SIG-M5 (cell line): ENCODE data around the gene PTGS1.
"Not testable (repeated sequence)": the region's sequence is repeated elsewhere in the genome, so short reads cannot be mapped to it uniquely, and the experiment has no call there.

Experiments
- DNase-seq: peaks from one replicate; lab custom pipeline; 2025; lab: John Stamatoyannopoulos, UW

PTGS1 gene

GRCh38 chr9:122370869-122371755 lies at the start of gene PTGS1:
TSS of gene PTGS1 (plus strand) at chr9:122371024. CDS start at chr9:122371085, 61 bp downstream.
- no peak for DNase-seq

GRCh38 chr9:122322553-122322952 lies 48.3 kb upstream of the PTGS1 start:
- no peak for DNase-seq

GRCh38 chr9:122324665-122325064 lies 46.2 kb upstream of the PTGS1 start:
- DNase-seq, result not testable (repeated sequence)

GRCh38 chr9:122325124-122325523 lies 45.7 kb upstream of the PTGS1 start:
- DNase-seq, result no peak

GRCh38 chr9:122327175-122327574 lies 43.6 kb upstream of the PTGS1 start:
- DNase-seq, result no peak

GRCh38 chr9:122329597-122329996 lies 41.2 kb upstream of the PTGS1 start:
- DNase-seq, result no peak

- not testable (repeated sequence) for DNase-seq
These were observed 40.4 kb upstream of the PTGS1 start for GRCh38 chr9:122330466-122330865.

- no peak for DNase-seq
These were observed 39.3 kb upstream of the PTGS1 start for GRCh38 chr9:122331523-122331927.

- DNase-seq, result no peak
These were observed 38.7 kb upstream of the PTGS1 start for GRCh38 chr9:122332083-122332482.

- no peak for DNase-seq
These were observed 38.2 kb upstream of the PTGS1 start for GRCh38 chr9:122332644-122333043.

GRCh38 chr9:122333169-122333808 lies 37.5 kb upstream of the PTGS1 start:
- DNase-seq, result no peak

- no peak for DNase-seq
These were observed 35.9 kb upstream of the PTGS1 start for GRCh38 chr9:122334916-122335315.

- DNase-seq, result no peak
These were observed 34.6 kb upstream of the PTGS1 start for GRCh38 chr9:122336189-122336588.

- DNase-seq, result no peak
These were observed 33.8 kb upstream of the PTGS1 start for GRCh38 chr9:122336866-122337555.

GRCh38 chr9:122337556-122337929 lies 33.3 kb upstream of the PTGS1 start:
- no peak for DNase-seq

GRCh38 chr9:122338536-122338935 lies 32.3 kb upstream of the PTGS1 start:
- DNase-seq, result no peak

- DNase-seq, result no peak
These were observed 31.8 kb upstream of the PTGS1 start for GRCh38 chr9:122338994-122339393.

- no peak for DNase-seq
These were observed 31.2 kb upstream of the PTGS1 start for GRCh38 chr9:122339579-122339978.

GRCh38 chr9:122340161-122340560 lies 30.7 kb upstream of the PTGS1 start:
- no peak for DNase-seq

GRCh38 chr9:122342323-122343050 lies 28.3 kb upstream of the PTGS1 start:
- no peak for DNase-seq

GRCh38 chr9:122346478-122347347 lies 24.1 kb upstream of the PTGS1 start:
- DNase-seq, result no peak
